NCI-H1436 treated with DMSO at 0.1 percent for 48 hours (cell line): ENCODE data around the gene HPCAL1.

ENCODE experiments used
- DNase-seq: peaks from one replicate; lab custom pipeline; 2025; lab: John Stamatoyannopoulos, UW

The HPCAL1 gene

GRCh38 chr2:10355471-10356438 is 53.1 kb downstream of the HPCAL1 start:
- peak; percentile 50 for DNase-seq

- no peak for DNase-seq
Observed at GRCh38 chr2:10356439-10356811, 53.7 kb downstream of the HPCAL1 start.

DNA sequence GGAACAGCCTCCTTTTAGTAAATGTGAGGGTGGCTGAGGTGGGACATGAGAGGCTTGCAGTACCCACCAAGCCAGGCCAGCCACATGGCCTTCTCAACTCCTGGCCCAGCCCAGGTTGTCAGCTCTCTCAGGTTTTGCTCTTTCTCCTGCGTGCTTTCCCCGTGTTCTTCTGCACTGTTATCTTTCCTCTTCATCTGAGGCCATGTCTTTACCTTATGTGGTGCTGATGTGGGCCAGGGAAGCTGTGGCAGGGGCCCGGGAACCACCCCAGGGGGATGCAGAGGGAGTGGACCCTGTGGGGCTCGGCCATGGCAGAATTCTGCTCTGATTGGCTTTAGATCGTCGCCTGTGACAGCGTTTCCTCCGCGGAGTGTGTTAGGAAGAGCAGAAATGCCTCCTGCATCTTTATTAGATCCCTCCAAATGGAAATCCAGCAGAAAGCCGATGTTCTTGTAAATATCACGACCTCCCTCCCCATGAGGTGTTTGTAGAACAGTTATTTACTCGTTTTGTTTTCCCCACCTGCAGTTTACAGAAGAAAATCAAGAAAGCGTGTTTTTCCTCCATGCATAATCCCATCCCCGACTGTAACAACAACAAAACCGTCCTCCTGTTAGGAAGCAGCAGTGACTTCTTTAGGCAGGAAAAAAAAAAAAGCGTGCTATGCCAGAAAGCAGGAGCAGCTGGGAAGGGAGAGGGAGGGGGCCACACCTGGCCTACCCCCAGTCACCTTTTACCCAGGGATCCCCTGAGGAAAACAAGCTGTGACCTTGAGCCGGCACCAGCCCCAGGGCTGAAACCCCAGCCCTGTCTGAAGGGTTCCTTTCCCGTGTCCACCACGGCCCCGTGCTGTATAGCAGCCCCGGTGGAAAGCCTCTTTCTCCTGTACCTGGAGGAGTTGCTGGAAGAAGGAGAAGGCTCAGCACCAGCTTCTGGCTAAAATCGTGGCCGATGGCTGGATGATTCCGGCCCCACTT is 54.8 kb downstream of the HPCAL1 start:
- DNase-seq, result no peak

- DNase-seq, result no peak
Observed at GRCh38 chr2:10359246-10359645, 56.5 kb downstream of the HPCAL1 start.

DNA sequence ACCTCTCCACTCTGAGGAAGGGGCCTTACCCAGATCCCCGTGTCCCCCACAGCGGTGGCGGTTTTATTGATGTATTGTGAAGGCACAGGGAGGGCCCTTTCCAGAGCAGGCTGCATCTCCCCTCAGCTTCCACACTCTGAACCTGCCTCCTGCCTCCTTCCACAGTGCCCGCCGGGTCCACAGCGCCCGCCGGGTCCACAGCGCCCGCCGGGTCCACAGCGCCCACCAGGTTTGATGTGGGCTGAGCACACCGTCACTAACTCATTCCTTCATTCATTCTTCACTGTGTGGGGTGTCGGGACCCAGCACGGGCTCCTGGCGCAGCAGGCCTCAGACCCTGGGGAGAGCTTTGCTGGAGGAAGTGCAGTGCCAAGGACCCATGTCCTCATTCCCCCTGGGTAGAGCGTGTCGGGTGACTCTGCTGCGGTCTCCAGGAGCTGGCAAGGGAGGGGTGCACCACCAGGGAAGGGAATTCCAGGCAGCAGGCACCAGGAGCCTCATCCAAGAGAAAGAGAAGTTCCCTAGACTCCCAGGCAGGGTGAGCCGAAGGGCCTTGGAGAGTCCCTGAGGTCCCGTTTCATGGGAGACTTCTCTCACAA is 57.1 kb downstream of the HPCAL1 start:
- DNase-seq, result no peak

- DNase-seq, result no peak
Observed at GRCh38 chr2:10360460-10360849, 57.8 kb downstream of the HPCAL1 start.

GRCh38 chr2:10360850-10361588 is 58.3 kb downstream of the HPCAL1 start:
- DNase-seq, result no peak

GRCh38 chr2:10362096-10362897 is 59.6 kb downstream of the HPCAL1 start:
- no peak for DNase-seq

- DNase-seq, result no peak
Observed at GRCh38 chr2:10362898-10363454, 60.3 kb downstream of the HPCAL1 start.

GRCh38 chr2:10363861-10364610 is 61.3 kb downstream of the HPCAL1 start:
- no peak for DNase-seq

- no peak for DNase-seq
Observed at GRCh38 chr2:10365412-10365811, 62.7 kb downstream of the HPCAL1 start.

DNA sequence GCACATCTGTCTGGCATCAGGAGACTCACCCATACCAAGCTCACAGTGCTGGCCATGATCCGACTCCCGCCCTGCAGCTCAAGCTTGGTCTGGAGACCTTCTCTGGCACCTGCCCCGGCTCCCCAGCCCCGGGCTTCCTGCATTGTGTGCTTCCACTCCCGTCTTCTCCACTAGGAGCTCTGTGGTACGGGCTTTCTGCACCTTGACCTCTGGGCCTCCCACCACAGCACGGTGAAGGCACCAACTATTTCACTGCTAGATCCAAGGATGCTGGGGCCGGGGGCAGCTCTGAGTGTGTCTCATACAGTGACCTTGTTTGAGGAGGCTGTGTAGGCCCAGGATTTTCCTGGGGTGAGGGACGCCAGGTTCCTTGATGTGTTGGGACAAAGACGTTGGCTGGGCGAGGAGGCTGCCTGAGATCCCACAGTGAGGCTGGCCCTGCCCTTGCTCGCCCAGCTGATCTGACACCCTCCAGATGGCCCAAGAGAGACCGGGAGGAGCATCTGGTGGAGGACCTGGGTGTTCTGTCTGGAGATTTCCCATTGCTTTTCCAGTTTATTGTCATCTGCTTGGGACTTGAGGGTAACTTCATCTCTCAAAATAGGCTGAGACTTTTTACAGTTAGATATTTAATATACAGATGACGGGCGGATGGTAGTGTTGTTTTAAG is 64.0 kb downstream of the HPCAL1 start:
- no peak for DNase-seq

DNA sequence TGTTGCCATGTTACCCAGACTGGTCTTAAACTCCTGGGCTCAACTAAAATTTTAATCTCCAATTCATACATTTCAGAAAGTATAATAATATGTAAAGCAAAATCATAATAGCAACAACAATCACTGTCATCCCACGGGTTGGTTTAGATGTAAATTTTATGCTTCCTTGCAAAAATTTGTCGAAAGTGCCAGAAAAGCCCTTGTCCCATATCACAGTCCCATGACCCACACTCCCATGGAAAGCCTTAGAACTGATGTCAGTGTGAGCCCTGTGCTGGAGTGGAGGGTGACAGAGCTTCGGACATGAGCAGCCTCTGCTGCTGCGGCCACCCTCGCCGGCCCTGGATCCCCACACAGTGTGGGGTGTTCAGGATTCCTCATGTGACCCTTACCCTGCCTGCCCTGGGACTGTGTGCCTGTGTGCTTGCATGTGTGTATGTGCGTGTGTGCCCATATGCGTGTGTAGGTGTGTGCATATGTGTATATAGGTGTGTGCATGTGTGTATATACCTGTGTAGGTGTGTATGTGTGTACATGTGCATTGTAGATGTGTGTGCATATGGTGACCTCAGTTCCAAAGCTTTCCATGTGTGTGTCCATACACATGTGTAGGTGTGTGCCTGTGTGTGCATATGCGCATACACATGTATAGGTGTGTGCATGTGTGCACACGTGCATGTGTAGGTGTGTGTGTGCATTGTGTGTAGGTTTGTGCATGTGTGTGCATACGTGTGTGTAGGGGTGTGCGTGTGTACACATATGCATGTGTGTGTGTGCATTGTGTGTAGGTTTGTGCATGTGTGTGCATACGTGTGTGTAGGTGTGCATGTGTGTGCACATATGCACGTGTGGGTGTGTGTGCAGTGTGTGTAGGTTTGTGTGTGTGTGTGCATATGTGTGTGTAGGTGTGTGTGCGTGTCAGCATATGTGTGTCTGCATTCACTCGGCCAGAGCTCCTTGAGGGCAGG is 65.1 kb downstream of the HPCAL1 start:
- DNase-seq, result no peak

GRCh38 chr2:10368491-10369231 is 66.0 kb downstream of the HPCAL1 start:
- no peak for DNase-seq

- DNase-seq, result no peak
Observed at GRCh38 chr2:10369269-10370255, 66.9 kb downstream of the HPCAL1 start.

GRCh38 chr2:10370390-10370789 is 67.7 kb downstream of the HPCAL1 start:
- no peak for DNase-seq
